ENCODE results near the gene TAF12. TPM values are rescaled to one million over a fixed set of nuclear protein-coding genes. Genes with fewer than 3 reads are reported as not detected.

The TAF12 gene
- total RNA-seq, 1 donor from 2014 or later: 45.2 TPM

DNA sequence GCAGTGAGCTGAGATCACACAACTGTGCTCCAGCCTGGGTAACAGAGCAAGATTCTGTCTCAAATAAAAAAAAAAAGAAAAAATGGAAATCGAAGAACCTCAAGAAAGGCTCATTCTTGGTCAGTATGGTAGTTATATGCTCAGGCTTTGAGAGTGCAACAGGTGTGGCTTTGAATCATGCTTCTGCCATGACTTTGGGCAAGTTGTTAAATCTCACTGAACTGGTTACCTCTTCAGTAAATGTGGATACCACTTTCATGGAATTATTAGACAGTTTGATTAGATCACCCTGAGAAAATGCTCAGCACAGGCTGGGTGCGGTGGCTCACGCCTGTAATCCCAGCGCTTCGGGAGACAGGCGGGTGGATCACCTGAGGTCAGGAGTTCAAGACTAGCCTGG, 77.1 kb downstream of the TAF12 start:
- Histone ChIP-seq H3K4me2 (no peak overlapping the region), H3K27me3 (no peaks in the 10 kb centered on the region), H3K36me3 (no peaks in the 10 kb centered on the region), H3K9me3 (ENCODE audit: low read depth) (no peaks in the 10 kb centered on the region), H3F3A (ENCODE audit: low read depth) (no peaks in the 10 kb centered on the region), H3K9ac (no peak overlapping the region), H3K4me3 (no peak overlapping the region), H2AFZ (replicated peaks) (no peak overlapping the region), H4K20me1 (ENCODE audit: low read depth) (no peaks in the 10 kb centered on the region), H3K79me2 (ENCODE audit: low read depth) (no peaks in the 10 kb centered on the region), H3K4me1 (no peaks in the 10 kb centered on the region), H3K27ac (no peak overlapping the region)
- DNase-seq (ENCODE audit: low spot score): no peak
- Mint-ChIP-seq H3K36me3 (peaks cover 20% of the 10 kb centered on the region), H3K27me3 (ENCODE audit: insufficient read depth, low read depth) (peaks cover 2% of the 10 kb centered on the region), H3K4me3 (no peak overlapping the region), H3K9me3 (no peaks in the 10 kb centered on the region), H3K27ac (no peak overlapping the region), H3K4me1 (no peaks in the 10 kb centered on the region)
- TF ChIP-seq EZH2phosphoT487 (IDR thresholded peaks at IDR 0.05) (no peak), EZH2 (IDR thresholded peaks at IDR 0.05) (no peak)
- TF ChIP-seq, protein P1, sequence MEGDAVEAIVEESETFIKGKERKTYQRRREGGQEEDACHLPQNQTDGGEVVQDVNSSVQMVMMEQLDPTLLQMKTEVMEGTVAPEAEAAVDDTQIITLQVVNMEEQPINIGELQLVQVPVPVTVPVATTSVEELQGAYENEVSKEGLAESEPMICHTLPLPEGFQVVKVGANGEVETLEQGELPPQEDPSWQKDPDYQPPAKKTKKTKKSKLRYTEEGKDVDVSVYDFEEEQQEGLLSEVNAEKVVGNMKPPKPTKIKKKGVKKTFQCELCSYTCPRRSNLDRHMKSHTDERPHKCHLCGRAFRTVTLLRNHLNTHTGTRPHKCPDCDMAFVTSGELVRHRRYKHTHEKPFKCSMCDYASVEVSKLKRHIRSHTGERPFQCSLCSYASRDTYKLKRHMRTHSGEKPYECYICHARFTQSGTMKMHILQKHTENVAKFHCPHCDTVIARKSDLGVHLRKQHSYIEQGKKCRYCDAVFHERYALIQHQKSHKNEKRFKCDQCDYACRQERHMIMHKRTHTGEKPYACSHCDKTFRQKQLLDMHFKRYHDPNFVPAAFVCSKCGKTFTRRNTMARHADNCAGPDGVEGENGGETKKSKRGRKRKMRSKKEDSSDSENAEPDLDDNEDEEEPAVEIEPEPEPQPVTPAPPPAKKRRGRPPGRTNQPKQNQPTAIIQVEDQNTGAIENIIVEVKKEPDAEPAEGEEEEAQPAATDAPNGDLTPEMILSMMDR (IDR thresholded peaks at IDR 0.05): no peak

DNA sequence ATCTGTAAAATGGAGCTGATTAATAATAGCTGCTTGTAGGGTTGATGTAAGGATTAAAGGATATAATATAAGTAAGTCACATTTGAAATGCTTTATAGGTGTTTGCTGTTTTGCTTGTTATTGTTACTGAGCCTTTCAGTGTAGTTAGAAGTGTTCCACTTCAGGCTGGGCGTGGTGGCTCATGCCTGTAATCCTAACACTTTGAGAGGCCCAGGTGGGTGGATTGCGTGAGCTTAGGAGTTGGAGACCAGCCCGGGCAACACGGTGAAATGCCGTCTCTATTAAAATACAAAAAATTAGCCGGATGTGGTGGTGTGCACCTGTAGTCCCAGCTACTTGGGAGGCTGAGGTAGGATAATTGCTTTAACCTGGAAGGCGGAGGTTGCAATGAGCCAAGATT, 77.8 kb downstream of the TAF12 start:
- H3K4me3 Mint-ChIP-seq: no peak overlapping the region
- no peak for DNase-seq (ENCODE audit: low spot score)
- peaks cover 2% of the 10 kb centered on the region for H3K27me3 Mint-ChIP-seq (ENCODE audit: insufficient read depth, low read depth)
- Histone ChIP-seq H2AFZ (replicated peaks) (no peak overlapping the region), H3K79me2 (ENCODE audit: low read depth) (no peaks in the 10 kb centered on the region), H3K9me3 (ENCODE audit: low read depth) (no peaks in the 10 kb centered on the region), H3K4me1 (no peaks in the 10 kb centered on the region), H3K27ac (no peak overlapping the region), H3F3A (ENCODE audit: low read depth) (no peaks in the 10 kb centered on the region), H3K36me3 (no peaks in the 10 kb centered on the region), H4K20me1 (ENCODE audit: low read depth) (no peaks in the 10 kb centered on the region), H3K9ac (no peak overlapping the region), H3K27me3 (no peaks in the 10 kb centered on the region), H3K4me3 (no peak overlapping the region), H3K4me2 (no peak overlapping the region)
- H3K4me1 Mint-ChIP-seq: no peaks in the 10 kb centered on the region
- H3K36me3 Mint-ChIP-seq: peaks cover 22% of the 10 kb centered on the region
- H3K9me3 Mint-ChIP-seq: no peaks in the 10 kb centered on the region
- H3K27ac Mint-ChIP-seq: no peak overlapping the region
- TF ChIP-seq EZH2phosphoT487 (IDR thresholded peaks at IDR 0.05) (no peak), EZH2 (IDR thresholded peaks at IDR 0.05) (no peak)
- TF ChIP-seq, protein P1 (IDR thresholded peaks at IDR 0.05): no peak

DNA sequence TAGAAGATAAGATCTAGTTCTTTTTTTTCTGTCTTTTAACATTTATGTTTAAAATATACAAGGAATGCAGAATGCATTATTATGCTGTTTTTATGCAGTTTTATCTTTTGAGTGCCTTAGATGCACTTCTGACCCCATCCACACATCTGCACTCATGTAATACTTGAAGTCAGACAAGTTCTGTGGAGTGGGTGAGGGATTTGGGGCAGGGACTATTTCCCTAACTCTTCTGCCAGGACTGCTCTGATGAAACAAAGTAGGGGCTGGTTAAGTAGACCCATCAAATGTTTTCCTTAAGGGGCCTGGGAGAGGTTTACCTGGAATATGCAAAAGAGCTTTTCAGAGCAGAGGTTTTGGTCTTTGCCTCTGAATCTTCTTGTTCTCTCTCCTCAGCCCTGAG, 78.6 kb downstream of the TAF12 start:
- Mint-ChIP-seq H3K4me3 (no peak overlapping the region), H3K27me3 (ENCODE audit: insufficient read depth, low read depth) (peaks cover 4% of the 10 kb centered on the region), H3K36me3 (peaks cover 22% of the 10 kb centered on the region), H3K27ac (no peak overlapping the region), H3K9me3 (no peaks in the 10 kb centered on the region), H3K4me1 (no peaks in the 10 kb centered on the region)
- no peaks in the 10 kb centered on the region for H3F3A ChIP-seq (ENCODE audit: low read depth)
- no peak for DNase-seq (ENCODE audit: low spot score)
- H3K36me3 ChIP-seq: no peaks in the 10 kb centered on the region
- H3K9me3 ChIP-seq (ENCODE audit: low read depth): no peaks in the 10 kb centered on the region
- no peak overlapping the region for H3K9ac ChIP-seq
- no peak overlapping the region for H3K4me2 ChIP-seq
- no peak overlapping the region for H3K27ac ChIP-seq
- H2AFZ ChIP-seq (replicated peaks): no peak overlapping the region
- no peak overlapping the region for H3K4me3 ChIP-seq
- H4K20me1 ChIP-seq (ENCODE audit: low read depth): no peaks in the 10 kb centered on the region
- H3K27me3 ChIP-seq: no peaks in the 10 kb centered on the region
- TF ChIP-seq EZH2phosphoT487 (IDR thresholded peaks at IDR 0.05) (no peak), EZH2 (IDR thresholded peaks at IDR 0.05) (no peak)
- TF ChIP-seq, protein P1 (IDR thresholded peaks at IDR 0.05): no peak
- no peaks in the 10 kb centered on the region for H3K4me1 ChIP-seq
- no peaks in the 10 kb centered on the region for H3K79me2 ChIP-seq (ENCODE audit: low read depth)
